Measurements from ENCODE around the gene PRADC1. TPM values are rescaled to one million over a fixed set of nuclear protein-coding genes. Genes with fewer than 3 reads are reported as not detected.

The PRADC1 gene
- total RNA-seq, 1 donor from 2014 or later: 26.8 TPM

DNA sequence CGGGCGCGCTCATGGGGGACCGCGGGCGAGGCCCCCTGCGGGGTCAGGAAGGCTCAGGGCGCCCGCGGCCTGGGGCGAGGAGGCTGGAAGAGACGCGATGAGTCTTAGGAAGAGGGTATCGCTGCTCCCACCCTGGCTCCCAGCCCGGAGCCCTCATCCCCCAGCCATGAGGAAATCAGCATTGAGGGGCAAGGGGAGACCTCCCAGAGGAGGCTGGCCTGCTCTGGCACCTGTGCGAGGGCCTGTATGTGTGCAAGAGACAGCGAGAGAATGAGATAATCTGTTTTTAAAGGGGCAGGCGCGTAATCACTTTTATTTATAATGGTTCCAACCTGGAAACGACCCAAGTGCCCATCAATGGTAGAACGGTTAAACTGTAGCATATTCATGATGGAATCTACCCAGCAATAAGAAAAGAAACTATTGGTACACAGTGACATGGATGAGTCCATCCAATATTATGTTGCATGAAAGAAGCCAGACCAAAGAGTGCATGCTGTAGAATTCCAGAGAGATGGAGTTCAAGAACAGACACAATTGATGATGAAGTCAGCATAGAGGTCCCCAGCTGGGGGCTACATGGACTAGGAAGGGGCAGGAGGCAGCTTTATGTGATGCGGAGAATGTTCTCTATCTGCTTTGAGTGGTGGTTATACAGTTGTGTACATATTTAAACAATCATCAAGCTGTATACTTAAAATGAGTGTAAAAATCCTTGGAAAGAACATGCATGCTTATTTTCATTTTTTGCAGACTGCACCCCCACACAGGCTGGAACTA lies 36.8 kb upstream of the PRADC1 start:
- DNase-seq: no peak
- Mint-ChIP-seq H3K9me3 (ENCODE audit: unreplicated experiment) (peaks cover 5% of the 10 kb centered on the region), H3K4me3 (ENCODE audit: unreplicated experiment) (peak overlapping the region; percentile 44), H3K36me3 (ENCODE audit: unreplicated experiment) (peaks cover 26% of the 10 kb centered on the region), H3K27ac (ENCODE audit: unreplicated experiment) (no peak overlapping the region), H3K4me1 (ENCODE audit: low read depth, unreplicated experiment) (no peaks in the 10 kb centered on the region), H3K27me3 (ENCODE audit: unreplicated experiment) (peaks cover 33% of the 10 kb centered on the region)
- TF ChIP-seq, protein P1, sequence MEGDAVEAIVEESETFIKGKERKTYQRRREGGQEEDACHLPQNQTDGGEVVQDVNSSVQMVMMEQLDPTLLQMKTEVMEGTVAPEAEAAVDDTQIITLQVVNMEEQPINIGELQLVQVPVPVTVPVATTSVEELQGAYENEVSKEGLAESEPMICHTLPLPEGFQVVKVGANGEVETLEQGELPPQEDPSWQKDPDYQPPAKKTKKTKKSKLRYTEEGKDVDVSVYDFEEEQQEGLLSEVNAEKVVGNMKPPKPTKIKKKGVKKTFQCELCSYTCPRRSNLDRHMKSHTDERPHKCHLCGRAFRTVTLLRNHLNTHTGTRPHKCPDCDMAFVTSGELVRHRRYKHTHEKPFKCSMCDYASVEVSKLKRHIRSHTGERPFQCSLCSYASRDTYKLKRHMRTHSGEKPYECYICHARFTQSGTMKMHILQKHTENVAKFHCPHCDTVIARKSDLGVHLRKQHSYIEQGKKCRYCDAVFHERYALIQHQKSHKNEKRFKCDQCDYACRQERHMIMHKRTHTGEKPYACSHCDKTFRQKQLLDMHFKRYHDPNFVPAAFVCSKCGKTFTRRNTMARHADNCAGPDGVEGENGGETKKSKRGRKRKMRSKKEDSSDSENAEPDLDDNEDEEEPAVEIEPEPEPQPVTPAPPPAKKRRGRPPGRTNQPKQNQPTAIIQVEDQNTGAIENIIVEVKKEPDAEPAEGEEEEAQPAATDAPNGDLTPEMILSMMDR (IDR thresholded peaks at IDR 0.05; ENCODE audit: partially characterized antibody, unreplicated experiment): no peak

DNA sequence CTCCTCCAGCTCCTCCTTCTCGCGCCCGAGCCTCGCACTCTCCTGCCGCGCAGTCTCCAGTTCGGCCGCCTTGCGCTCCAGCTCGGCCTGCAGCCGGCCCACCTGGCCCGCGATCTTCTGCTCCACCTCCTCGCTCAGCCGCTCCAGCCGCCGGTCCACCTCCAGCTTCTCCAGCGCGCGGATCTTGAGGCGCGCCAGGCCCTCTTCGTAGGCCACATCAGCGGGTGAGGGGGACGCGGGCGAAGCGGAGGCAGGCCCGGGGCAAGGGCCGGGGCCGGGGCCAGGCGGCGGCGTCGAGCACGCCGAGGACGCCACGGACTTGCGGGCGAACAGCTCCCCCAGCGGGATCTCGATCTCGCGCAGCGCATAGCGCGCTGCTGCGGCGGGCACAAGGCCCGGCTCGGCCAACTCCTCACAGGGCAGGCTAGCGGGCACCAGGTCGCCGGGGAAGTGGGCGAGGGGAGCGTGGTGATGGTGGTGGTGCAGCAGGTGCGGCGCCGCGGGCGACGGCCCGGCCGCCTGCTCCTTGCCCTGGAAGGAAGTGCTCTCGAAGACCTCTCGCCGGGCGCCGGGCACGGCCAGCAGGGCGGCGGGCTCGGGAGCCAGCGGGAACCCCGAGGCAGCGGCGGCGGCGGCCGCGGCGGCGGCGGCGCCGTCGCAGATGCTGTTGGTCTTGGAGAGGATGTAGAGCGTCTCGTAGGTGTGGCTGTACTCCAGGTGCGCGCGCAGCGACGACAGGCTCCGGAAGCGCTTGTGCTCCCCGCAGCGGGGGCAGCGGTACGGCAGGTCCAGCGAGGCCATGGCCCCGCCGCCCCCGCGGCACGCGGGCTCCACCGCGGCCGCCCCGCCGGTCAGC lies 36.0 kb upstream of the PRADC1 start:
- Mint-ChIP-seq H3K4me3 (ENCODE audit: unreplicated experiment) (peak overlapping the region; percentile 17), H3K4me1 (ENCODE audit: low read depth, unreplicated experiment) (no peaks in the 10 kb centered on the region), H3K9me3 (ENCODE audit: unreplicated experiment) (peaks cover 5% of the 10 kb centered on the region), H3K27me3 (ENCODE audit: unreplicated experiment) (peaks cover 33% of the 10 kb centered on the region), H3K36me3 (ENCODE audit: unreplicated experiment) (peaks cover 23% of the 10 kb centered on the region), H3K27ac (ENCODE audit: unreplicated experiment) (no peak overlapping the region)
- TF ChIP-seq, protein P1 (IDR thresholded peaks at IDR 0.05; ENCODE audit: partially characterized antibody, unreplicated experiment): peak; percentile 29
- peak; percentile 65 for DNase-seq

DNA sequence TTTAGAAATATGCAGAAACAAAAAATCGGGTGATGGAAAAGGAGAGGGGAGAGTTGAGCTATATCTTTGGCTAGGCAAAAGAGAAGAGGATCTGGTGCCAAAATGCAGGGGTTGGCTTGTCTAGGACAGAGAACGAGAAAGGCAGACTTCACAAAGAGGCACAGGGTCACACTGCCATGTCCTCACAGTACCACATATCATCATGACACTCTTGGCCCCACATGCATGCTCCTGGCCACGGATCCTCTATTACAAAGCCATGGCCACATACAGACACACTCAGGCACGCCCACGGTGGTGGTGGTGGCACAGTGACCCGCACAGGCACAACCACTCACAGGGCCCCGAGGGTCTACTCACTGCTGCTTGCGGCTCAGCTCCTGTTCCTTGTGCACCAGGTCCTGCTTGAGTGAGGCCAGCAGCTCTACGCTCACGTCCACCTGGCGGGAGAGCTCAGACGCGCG lies 35.4 kb upstream of the PRADC1 start:
- Mint-ChIP-seq H3K4me3 (ENCODE audit: unreplicated experiment) (peak overlapping the region; percentile 17), H3K4me1 (ENCODE audit: low read depth, unreplicated experiment) (no peaks in the 10 kb centered on the region), H3K36me3 (ENCODE audit: unreplicated experiment) (peaks cover 20% of the 10 kb centered on the region), H3K27ac (ENCODE audit: unreplicated experiment) (no peak overlapping the region), H3K27me3 (ENCODE audit: unreplicated experiment) (peaks cover 33% of the 10 kb centered on the region), H3K9me3 (ENCODE audit: unreplicated experiment) (peaks cover 5% of the 10 kb centered on the region)
- no peak for DNase-seq
- TF ChIP-seq, protein P1 (IDR thresholded peaks at IDR 0.05; ENCODE audit: partially characterized antibody, unreplicated experiment): no peak

DNA sequence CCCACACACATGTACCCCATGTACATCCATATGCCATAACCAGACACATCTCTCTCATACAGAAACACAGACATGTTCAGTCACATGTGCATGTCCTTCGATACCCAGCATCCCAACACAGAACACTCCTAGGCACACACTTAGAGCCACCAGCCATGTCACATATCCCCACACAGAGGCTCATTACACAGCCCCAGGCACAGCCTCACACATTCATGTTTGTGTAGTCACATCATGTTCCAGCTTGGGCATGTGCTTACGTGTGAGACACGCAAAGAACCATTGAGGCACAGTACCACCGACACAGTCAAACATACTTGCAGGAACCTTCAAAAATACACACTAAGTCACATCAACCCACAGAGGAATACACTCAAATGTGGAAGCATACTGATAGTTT lies 34.0 kb upstream of the PRADC1 start:
- Mint-ChIP-seq H3K36me3 (ENCODE audit: unreplicated experiment) (peaks cover 20% of the 10 kb centered on the region), H3K4me1 (ENCODE audit: low read depth, unreplicated experiment) (no peaks in the 10 kb centered on the region), H3K4me3 (ENCODE audit: unreplicated experiment) (peak overlapping the region; percentile 5), H3K27ac (ENCODE audit: unreplicated experiment) (no peak overlapping the region), H3K27me3 (ENCODE audit: unreplicated experiment) (peaks cover 31% of the 10 kb centered on the region), H3K9me3 (ENCODE audit: unreplicated experiment) (peaks cover 5% of the 10 kb centered on the region)
- TF ChIP-seq, protein P1 (IDR thresholded peaks at IDR 0.05; ENCODE audit: partially characterized antibody, unreplicated experiment): no peak
- no peak for DNase-seq
